NCI-H1930 (cell line): Measurements from ENCODE around the gene CNTNAP5.

Source experiments
- DNase-seq, 2 experiments: peaks; one replicate each; lab custom pipeline; 2025; lab: John Stamatoyannopoulos, UW

CNTNAP5 gene

DNA sequence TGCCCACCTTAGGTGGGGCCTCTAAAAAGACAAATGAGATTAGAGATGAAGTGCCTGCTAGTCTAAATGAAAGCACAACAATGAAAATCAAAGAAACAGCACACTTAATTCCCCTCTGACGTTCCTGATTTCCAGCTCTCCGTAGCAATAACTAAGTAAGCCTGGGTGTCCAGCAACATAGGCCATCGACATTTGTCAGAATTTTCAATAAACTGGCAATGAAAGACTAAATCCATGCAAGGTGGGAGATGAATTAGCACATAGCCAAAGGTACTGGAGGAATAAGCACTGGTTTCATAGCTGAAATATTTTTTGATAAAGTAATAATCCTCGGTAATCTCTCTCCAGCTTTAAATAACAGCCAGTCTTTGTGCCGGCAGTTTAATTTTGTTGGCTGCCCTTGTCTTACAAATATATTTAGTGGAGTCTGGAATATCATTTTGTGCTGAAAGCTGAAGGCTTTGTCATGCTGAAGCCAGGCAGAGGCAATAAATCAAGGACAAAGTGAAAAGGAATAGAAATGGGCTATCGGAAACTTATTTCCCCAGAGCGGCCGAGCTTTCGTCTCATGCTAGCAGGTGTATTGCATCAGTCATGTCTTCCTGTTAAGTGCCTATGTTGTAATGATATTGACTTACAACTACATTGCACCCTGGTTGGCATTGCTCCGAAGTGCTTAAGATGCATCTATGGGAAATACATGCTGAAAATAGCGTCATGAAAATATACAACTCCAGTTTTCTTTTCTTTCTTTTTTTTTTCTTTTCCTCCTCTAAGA, 790.1 kb downstream of the CNTNAP5 start:
- DNase-seq: no peak

DNA sequence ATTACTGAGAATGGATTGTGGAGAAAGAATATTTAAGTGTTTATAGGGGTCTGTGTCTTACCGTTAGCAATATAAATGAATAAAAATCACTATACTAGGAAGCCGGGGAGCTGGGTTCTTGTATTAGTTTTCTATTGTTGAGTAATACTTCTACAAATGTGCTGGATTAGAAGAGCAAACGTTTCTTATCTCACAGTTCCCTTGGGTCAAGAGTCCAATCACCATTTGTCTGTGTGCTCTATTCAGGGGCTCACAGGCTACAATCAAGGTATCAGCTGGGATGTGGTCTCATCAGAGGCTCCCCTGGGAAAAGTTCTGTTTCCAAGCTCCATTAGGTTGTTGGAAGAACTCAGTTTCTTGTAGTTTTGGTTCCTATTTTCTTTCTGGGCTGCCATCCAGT, 790.9 kb downstream of the CNTNAP5 start:
- no peak for DNase-seq

DNA sequence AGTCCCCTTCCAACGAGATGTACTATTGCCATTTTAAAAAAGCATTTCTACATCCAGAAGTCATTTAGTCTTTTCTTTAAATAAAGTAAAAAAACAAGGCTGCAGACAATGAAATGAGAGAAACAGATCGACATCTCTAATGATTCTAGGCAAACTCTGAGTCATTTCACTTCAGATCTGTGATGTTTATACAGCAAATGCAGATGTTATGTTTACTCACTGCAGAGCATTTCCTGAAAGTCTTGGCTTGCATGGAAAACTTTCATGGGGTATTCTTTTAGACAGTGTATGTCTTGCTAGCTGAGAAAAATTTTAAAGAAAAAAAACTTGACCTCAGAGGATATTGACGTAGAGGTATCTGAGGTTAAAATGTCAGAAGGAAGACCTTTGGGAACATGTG, 797.4 kb downstream of the CNTNAP5 start:
- no peak for DNase-seq

DNA sequence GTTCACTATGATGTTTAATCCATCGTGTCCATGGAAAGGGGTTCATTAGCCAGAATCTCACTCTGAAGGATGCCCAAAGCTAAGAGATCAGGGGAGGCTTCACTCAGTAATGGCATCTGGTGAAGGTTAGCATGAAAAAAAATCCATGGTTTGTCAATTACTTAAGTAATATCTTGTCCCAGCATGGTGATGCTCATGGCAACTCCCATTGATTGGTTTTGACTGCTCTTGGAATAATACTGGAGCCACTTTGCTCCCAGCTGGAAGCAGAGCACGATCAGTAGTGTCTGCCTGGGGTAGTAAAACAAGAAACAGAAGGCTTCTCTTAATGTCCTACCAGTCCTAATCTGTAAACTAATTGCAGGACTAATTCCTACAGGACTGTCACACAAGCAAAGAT, 799.4 kb downstream of the CNTNAP5 start:
- DNase-seq: no peak

DNA sequence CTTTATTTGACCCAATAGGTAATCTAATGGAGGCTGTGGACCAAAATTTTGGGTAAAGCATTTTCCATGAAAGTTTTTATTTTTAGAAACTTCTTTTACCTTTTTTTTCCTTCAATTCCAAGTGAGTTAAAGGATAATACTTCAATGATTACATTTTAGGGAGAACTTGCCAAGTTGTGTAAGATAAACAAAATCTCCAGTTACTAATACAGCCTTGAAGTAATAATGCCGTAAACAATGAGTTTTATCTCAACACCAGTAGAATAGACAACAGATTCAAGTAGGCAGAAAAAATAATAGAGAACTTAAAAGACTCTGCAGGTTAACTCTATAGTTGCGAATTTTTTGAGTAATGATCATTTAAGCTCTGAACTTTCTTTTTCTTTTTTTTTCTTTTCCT, 807.4 kb downstream of the CNTNAP5 start:
- no peak for DNase-seq

DNA sequence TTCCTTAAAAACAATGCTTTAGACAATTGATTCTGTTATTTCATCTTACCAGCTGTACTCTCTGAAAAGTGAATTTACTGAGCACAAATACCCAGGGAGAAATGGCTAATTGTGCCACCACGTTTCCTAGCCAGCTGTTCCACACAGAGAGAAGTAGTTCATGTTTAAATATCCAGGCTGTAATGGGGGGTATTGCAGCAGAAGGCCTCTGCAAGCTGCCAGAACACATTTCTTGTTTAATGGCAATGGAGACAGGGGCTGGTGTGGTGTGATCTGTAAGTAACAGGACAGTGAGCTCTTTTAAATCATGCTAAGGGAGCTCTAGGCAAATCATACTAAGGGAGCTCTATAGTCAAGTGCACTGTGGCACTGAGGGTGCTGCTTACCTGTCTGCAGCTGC, 809.2 kb downstream of the CNTNAP5 start:
- no peak for DNase-seq

DNA sequence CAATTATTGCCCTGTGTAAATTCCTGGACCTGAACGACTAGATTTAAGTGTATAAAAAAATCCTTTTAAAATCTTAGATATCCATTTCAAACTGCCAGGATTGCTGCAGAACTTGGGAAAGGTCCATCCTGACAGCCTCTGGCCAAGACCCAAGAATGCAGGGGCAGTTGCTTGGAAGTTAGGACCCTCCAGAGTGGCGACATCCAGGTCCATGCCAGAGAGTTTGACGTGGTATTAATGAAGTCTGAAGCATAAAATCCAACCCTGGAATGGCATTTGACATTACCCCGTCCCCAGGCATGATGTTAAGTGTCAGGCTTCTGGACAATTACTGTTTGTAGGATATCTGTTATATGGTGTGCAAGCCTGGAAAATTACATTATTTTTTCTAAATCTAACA, 810.2 kb downstream of the CNTNAP5 start:
- no peak for DNase-seq

DNA sequence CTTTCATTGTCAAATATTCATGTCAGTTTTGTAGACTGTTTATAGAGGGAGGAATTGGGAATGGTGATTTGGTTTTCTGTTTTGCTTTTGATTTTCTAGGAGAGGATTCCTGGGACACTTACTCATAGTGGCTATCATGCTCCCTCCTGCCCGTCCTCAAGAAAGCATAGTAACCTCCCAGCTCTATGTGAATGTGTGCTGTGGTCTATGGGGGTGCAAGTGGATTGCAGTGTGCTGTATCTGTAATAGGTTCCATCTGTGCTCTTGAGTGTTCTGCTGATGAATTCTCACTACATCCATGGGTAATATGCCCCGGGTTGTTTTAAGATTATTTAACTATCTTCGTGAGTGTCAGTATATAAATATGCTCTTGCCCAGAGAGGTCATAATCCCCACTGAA, 811.3 kb downstream of the CNTNAP5 start:
- no peak for DNase-seq

DNA sequence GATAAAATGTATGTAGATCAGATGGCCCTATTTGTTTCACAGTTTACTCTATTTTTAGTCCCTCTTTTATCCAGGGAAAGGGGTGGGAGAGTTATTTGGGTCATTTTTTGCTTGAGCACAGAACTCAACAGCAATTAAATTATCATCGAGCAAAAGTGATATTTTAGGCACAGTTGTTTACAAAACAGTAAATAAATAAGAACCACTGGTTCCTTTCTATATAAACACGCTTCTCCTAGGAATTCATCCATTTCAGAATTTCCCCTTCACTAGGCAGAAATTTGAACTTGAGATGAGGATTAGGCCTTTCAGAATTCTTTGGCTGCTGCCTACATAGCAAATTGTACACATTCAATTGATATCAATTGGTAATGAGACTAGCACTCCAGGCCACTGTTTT, 812.4 kb downstream of the CNTNAP5 start:
- DNase-seq: no peak

DNA sequence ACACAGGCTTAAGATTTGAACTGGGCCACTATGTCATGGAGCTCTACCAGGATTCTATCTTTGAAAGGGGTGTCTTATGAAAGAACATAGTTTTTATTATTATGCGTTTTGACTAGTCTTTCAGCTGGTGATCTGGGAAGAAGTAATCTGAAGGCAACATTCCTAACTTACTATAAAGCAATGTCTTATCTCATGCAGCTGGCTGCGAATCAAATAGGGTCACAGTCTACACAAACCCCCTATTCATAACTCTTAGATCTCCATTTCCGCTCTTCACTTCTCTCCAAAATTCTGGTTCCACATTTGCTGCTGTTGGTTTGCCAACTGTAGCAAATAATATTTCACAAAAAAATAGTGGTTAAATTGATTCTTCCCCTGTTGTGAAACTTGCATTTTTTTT, 813.3 kb downstream of the CNTNAP5 start:
- DNase-seq: no peak

DNA sequence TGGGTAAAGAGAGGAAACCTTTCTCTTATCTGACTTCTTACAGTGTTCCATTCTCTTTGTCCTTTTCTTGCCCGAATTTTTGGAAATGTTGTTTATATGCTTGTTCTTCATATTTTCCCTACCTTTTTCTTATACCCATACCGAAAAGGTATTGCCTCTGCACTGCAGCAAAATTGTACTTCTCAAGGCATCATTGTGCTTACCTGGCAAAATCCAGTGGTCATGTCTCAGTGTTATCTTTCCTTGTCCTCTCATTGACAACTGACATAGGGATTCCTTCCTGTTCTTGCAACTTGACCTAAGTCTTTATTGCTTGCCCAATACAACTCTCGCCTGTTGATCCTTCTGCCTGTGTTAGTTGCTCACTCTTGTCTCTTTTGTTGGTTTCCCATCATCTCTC, 842.2 kb downstream of the CNTNAP5 start:
- DNase-seq: no peak

DNA sequence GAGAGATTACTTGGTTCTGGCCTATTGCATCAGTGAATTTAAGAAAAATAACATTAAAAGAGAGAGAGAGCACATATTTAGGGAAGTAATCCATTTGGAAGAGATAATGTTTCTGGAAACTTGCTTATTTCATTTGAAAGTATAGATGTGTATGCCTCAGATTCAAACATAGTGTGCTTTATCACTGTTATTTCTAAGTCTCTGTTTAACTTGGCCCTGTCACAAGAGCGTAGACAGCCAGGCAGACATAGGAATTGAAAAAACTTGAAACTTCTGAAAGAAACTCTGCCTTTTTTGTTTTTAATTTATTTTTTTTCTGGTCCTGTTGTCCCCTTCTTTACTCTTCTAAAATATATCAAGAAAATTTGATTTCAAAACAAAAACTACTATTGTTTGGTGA, 849.1 kb downstream of the CNTNAP5 start:
- no peak for DNase-seq

DNA sequence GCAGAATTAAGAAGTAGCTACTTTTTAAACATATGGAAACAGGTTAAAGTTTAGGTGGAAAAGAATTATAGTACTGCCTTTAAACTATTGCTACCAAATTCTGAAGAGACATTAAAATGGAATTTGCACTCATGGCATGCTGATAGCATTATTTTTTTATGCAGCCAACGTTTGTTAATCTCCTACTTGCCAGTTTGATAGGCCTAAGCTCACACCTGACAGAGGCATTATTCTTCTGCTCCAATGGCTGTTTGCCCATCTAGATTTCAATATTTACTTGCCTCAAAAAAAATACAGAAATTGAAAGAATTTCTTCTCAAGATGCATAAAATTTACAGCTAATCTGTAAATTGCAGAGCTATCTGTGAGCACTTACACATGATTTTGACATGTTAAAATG, 849.6 kb downstream of the CNTNAP5 start:
- DNase-seq: no peak

DNA sequence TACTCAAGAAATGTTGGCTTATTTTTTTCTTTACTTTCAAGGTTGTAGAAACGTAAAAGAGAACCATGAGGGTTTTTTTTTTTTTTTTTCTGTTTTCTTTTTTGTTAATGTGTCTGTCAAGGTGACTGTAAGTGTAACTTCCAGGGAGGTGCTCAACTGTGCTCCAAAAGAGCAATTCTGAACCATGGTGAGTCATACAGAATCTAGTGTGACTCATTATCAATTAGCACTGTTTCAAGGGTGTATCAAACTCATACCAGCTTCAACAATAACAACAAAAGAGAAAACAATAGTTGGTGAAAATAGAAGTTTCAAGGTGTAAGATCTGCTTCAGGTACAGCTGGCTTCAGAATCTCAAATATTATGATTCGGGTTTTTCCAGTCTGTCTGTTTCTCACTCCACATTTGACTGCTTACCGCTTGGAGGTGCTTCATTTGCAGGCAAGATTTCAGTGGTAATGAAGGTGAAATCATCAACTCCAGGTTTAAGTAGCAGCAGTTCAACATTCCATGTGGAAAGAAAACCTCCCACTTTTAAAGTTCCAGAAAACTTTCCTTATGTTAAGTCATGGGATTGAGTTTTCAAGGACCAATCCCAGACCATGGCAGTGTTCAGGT, 850.6 kb downstream of the CNTNAP5 start:
- no peak for DNase-seq

DNA sequence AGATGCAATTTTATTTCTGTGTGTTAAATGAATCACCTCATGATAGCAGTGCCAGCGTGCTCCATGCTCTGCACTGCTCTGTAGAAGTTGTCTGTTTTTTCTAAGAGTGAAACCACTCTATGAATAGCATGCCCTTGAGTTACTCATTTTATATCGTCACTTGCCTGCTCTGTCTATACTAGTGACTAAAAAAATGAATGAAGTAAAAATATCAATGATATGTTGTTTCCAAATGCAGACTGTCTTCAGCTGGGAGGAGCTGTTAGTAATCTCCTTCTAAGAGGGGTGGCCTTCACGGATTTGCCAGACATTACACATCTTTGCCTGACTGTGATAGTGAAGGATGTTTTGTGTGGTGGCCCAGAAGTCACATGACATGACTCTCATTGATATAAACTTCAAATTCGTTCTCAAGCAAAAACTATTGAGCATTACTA, 852.1 kb downstream of the CNTNAP5 start:
- DNase-seq: no peak

DNA sequence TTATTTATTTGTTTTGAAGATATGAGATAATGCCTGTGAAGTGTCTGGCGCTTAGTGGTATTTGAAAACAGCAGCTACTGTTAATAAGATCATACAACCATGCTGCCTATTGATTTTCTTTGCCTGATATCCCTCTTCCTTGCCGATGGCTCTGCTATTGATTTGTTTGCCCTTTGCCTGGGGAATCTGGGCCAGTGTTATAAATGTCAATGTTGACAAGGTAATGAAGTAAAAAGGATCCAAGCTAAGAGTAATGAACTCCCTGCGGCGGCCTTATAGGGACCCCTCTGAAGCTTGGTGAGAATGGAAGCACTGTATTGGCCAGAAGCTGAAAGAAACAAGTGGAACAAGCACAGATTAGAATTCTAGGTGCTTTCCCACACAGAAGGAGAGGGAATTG, 854.6 kb downstream of the CNTNAP5 start:
- DNase-seq: no peak

DNA sequence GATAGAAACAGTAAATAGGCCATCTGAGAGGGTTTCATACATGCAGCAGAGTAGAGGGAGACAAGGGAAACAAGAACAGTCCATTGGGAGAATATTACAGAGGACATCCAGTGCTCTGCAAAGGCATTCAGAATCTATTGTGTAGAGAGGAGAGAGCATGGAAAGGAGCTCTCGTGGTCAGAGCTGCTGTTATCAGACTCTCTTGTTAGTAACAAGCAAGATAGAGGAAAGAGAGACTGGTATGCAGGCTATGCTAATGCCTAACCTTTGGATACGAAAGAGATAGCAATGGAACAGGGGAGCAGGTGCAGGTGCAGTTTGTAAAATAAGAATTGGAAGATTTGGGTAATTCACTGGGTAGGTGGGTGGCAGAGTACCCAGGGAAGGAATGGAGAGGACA, 855.9 kb downstream of the CNTNAP5 start:
- no peak for DNase-seq

DNA sequence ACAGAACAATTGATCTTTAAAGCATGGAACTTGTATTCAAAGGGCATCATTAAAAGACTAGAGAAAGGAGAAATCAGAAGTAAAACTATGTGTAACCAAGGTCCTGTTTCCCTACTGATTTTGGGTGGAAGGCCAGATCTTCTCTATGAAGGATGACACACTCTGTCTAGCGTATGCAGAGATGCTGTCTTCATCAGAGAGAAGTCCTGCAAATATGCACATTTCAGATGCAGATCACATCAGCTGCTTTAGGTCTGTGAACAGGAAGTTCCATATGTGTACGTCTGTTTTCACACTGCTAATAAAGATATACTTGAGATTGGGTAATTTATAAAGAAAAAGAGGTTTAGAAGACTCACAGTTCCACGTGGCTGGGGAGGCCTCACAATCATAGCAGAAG, 857.3 kb downstream of the CNTNAP5 start:
- DNase-seq: no peak

DNA sequence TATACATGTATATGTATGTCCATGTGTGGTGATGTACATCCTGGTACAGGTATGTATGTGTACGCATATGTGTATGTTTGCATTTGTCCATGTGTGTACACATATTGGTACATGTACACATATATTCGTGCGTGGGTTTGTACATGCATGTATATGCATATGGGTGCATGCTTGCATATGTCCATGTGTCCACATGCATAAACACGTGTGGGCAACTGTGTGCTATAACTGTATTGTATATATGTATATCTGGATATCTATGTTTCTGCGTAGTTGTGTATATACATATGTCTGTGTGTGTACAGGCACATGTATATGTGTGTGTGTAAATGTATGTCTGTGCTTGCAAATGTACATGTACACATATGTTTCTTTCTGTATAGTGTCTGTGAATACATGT, 858.5 kb downstream of the CNTNAP5 start:
- no peak for DNase-seq

DNA sequence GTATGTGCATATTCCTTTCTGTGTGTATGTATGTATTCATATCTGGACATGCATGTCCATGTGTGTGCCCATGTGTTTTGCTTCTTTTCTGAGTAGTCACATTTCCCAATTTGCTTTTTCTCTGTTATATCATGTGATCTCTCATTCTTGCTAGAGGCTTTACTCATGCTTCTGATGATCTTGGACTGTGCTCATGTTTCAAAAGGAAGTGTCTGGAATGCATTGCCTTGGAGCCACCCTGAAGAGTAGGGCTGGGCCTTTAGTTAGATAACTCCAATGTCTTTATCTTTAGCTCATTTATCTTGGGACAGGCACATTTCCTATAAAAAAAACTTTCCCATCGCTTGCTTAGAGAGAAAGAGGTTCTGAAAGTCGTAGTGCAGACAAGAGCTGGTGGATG, 859.2 kb downstream of the CNTNAP5 start:
- DNase-seq: no peak

DNA sequence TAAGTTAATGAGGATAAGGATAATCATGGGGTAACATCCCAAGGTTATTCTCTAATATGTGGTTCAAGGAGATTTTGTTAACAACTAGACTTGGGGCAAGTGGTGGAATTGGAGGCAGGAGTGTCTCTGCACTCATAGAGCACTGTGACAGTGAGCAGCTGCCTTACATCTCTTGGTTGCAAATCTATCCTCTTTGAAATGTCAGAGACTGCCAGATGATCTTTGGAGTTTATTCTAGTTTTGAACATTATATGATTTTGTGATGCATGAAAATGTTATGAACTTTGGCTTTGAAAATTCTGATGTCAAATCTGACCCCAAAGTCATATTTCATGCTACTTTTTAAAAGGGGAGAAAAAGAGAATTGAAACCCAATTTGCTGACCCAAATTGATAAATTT, 861.1 kb downstream of the CNTNAP5 start:
- DNase-seq: no peak

DNA sequence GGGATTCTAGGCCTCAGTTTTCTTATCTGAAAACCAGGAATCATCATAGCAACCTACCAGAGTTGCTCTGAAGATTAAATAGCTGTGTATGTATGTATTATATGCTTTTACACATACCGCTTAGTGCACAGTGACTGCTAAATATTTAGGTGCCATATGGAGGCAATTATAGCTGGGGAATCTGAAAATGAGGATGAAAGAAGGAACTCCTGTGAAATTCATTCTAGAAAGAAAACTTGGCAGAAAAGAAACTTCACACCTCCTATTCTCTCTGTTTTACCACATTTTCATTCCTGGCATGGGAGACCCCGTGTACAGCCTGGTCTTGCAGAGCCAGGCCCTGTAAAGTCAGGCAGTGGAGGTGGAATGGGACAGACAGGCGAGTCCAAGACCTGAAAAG, 862.4 kb downstream of the CNTNAP5 start:
- no peak for DNase-seq

DNA sequence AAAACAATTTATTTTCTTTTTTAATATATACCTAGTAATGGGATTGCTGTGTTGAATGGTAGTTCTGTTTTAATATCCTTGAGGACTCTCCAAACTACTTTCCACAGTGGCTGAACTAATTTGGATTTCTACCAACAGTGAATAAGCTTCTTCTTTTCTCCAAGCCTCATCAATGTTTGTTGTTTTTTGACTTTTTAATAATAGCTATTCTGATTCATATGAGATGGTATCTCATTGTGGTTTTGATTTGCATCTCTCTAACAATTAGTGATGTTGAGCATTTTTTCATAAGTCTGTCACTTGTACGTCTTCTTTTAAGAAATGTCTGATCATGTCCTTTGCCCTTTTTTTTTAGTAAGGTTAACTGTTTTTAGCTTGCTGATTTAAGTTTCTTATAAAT, 863.3 kb downstream of the CNTNAP5 start:
- no peak for DNase-seq

DNA sequence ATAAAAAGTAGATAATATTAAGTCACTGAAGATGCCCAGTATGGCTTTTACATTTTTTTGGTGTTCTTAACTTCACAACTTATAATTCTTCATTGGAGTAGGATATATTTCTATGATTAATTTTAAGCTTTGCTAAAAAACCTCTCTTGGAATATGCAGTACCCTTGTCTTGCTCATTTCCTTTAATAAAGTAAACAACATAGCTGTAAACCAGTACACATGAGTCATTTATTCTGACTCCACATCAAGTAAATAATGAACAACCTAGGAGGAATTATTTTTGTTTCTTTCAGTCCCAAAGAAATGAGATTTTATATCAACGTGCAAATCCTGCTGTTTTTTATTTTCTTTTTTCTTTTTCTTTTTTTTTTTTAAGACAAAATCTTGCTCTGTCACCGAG, 869.1 kb downstream of the CNTNAP5 start:
- no peak for DNase-seq
